OCI-LY7 (cell line): Measurements from ENCODE around the gene FAM107B. TPM values are rescaled to one million over a fixed set of nuclear protein-coding genes. Genes with fewer than 3 reads are reported as not detected.

ENCODE experiments used
- BruUV-seq: library from RNA; stranded (reverse); fragments of 400-500 nt; replicated peaks from 2 replicates; lab custom pipeline; 2021; lab: Mats Ljungman, UMichigan
- CTCF ChIA-PET: fragments of 300-600 bp; sonication (Branson Sonifier 250); formaldehyde crosslinking; loops from one replicate; lab custom pipeline; 2022; ENCODE audit warnings: antibody characterized with exemption; ENCODE audit not compliant: unreplicated experiment; lab: Charles Lee
- POLR2A ChIA-PET: fragments of 300-600 bp; sonication (Branson Sonifier 250); formaldehyde crosslinking; loops from one replicate; lab custom pipeline; 2022; ENCODE audit warnings: antibody characterized with exemption; lab: Charles Lee
- DNase-seq: peaks from one replicate; pipeline ENCODE4 v3.0.0-alpha.2; 2015; ENCODE audit warnings: low spot score
- H2AFZ ChIP-seq: fragments of 200-600 bp; sonication (generic), shearing (Covaris generic); 2 replicates; pipeline ENCODE4 v1.6.1; 2014; ENCODE audit warnings: mild to moderate bottlenecking, antibody characterized with exemption, low read length, moderate library complexity
- H3K27ac ChIP-seq: fragments of 200-600 bp; sonication (generic); 2 replicates; pipeline ENCODE4 v1.5.1; 2014; ENCODE audit warnings: mixed run types, low read depth, mild to moderate bottlenecking, moderate library complexity, low read length, inconsistent platforms; ENCODE audit not compliant: poor library complexity, severe bottlenecking
- H3K36me3 ChIP-seq: fragments of 200-600 bp; sonication (generic); 2 replicates; pipeline ENCODE4 v1.6.1; 2014; ENCODE audit warnings: mild to moderate bottlenecking, antibody characterized with exemption, low read length, moderate library complexity, mixed read lengths; ENCODE audit not compliant: insufficient read depth
- H3K4me1 ChIP-seq: fragments of 200-600 bp; sonication (generic); 2 replicates; pipeline ENCODE4 v1.5.1; 2014; ENCODE audit warnings: mild to moderate bottlenecking, low read length; ENCODE audit not compliant: insufficient read depth, poor library complexity, severe bottlenecking
- H3K4me2 ChIP-seq: fragments of 200-600 bp; sonication (generic); 2 replicates; pipeline ENCODE4 v1.6.1; 2014; ENCODE audit warnings: mild to moderate bottlenecking, low read length
- H3K4me3 ChIP-seq: fragments of 200-600 bp; sonication (generic); 2 replicates; pipeline ENCODE4 v1.5.1; 2014; ENCODE audit warnings: mild to moderate bottlenecking, low read depth, low read length; ENCODE audit not compliant: poor library complexity, severe bottlenecking
- H3K79me2 ChIP-seq: fragments of 200-600 bp; sonication (generic); 2 replicates; pipeline ENCODE4 v1.6.1; 2016; ENCODE audit warnings: low read depth, mild to moderate bottlenecking, low read length, moderate library complexity, mixed read lengths; ENCODE audit not compliant: insufficient read depth
- H3K9me2 ChIP-seq: fragments of 200-600 bp; sonication (generic); 2 replicates; pipeline ENCODE4 v1.6.1; 2016; ENCODE audit warnings: mild to moderate bottlenecking, low read length, mixed read lengths; ENCODE audit not compliant: insufficient read depth
- H3K9me3 ChIP-seq: fragments of 200-600 bp; sonication (generic); 2 replicates; pipeline ENCODE4 v1.6.1; 2014; ENCODE audit warnings: mild to moderate bottlenecking, mixed run types, low read length, mixed read lengths
- H4K20me1 ChIP-seq: fragments of 200-600 bp; sonication (generic); 2 replicates; pipeline ENCODE4 v1.6.1; 2014; ENCODE audit warnings: mild to moderate bottlenecking, antibody characterized with exemption, low read length, moderate library complexity, mixed read lengths; ENCODE audit not compliant: insufficient read depth
- CTCF ChIP-seq: fragments of 200-600 bp; sonication (generic); conservative IDR thresholded peaks from 2 replicates; pipeline ENCODE4 v1.5.1; 2014; ENCODE audit warnings: mild to moderate bottlenecking, antibody characterized with exemption, low read length, moderate library complexity, mixed read lengths
- EZH2phosphoT487 ChIP-seq: fragments of 200-600 bp; sonication (generic); IDR thresholded peaks from 2 replicates; pipeline ENCODE4 v1.6.1; 2018; ENCODE audit warnings: low read depth, borderline replicate concordance, mild to moderate bottlenecking, mixed run types, antibody characterized with exemption, low read length, moderate library complexity, mixed read lengths
- intact Hi-C: fragments of 100-400 bp; cut with micrococcal nuclease; formaldehyde crosslinking; loops from one replicate; pipeline ENCODE4 v1.10.0; 2022; ENCODE audit not compliant: unreplicated experiment
- total RNA-seq, 2 experiments: library from RNA; depleted of rRNA in 1 of 2; stranded (reverse); fragments of >200 nt in 1 of 2; shearing (Covaris generic) in 1 of 2; gene quantifications; 2 replicates each; pipeline ENCODE4 v1.2.3, GENCODE V29; 2014 to 2022

FAM107B gene
- total RNA-seq, 2 experiments from 2014 or later: 114 to 398 TPM

- H3K4me2 ChIP-seq: peak overlapping the region; percentile 20; the same call in 1 of the 2 replicates
- no peaks in the 10 kb centered on the region for H3K9me3 ChIP-seq
- intact Hi-C loops: loop anchor here (5.0 kb wide), 1 partner anchor 93 kb away; no protein-coding TSS in a partner anchor
- H3K36me3 ChIP-seq: peaks cover 92% of the 10 kb centered on the region
- peaks cover 64% of the 10 kb centered on the region for H3K4me1 ChIP-seq
- no TSS peak for BruUV-seq
- no peak for DNase-seq
- H3K27ac ChIP-seq: no peak overlapping the region
- TF ChIP-seq EZH2phosphoT487 (no peak), CTCF (no peak)
- CTCF ChIA-PET: no interaction called here
- no peak overlapping the region for H2AFZ ChIP-seq
- no peaks in the 10 kb centered on the region for H3K9me2 ChIP-seq
- H3K4me3 ChIP-seq: no peak overlapping the region
- H4K20me1 ChIP-seq: peaks cover 13% of the 10 kb centered on the region; the same call in 1 of the 2 replicates
- H3K79me2 ChIP-seq: peaks cover 100% of the 10 kb centered on the region
- POLR2A ChIA-PET: interaction anchor here (0.9 to 1.5 kb wide), 3 partner anchors 8 to 12 kb away, joined by 3 to 5 read pairs (median 4); no protein-coding TSS in a partner anchor
Measured at GRCh38 chr10:14554491-14555205, 220.0 kb downstream of the FAM107B start.

GRCh38 chr10:14554091-14554490, 220.6 kb downstream of the FAM107B start:
- TF ChIP-seq EZH2phosphoT487 (no peak), CTCF (no peak)
- Histone ChIP-seq H3K4me1 (peaks cover 58% of the 10 kb centered on the region), H3K36me3 (peaks cover 96% of the 10 kb centered on the region), H2AFZ (no peak overlapping the region), H3K9me2 (no peaks in the 10 kb centered on the region), H3K9me3 (no peaks in the 10 kb centered on the region), H3K79me2 (peaks cover 100% of the 10 kb centered on the region), H3K4me2 (no peak overlapping the region), H3K4me3 (no peak overlapping the region), H4K20me1 (peaks cover 13% of the 10 kb centered on the region; the same call in 1 of the 2 replicates), H3K27ac (peak overlapping the region; percentile 12)
- intact Hi-C loops: no loop called here
- POLR2A ChIA-PET: interaction anchor here (1.2 to 1.5 kb wide), 3 partner anchors 8 to 14 kb away, joined by 3 to 5 read pairs (median 5); no protein-coding TSS in a partner anchor
- no peak for DNase-seq
- CTCF ChIA-PET: no interaction called here
- BruUV-seq: no TSS peak

- no TSS peak for BruUV-seq
- no peak overlapping the region for H3K4me3 ChIP-seq
- ChIA-PET CTCF (no interaction called here), POLR2A (interaction anchor here (0.7 to 1.7 kb wide), 5 partner anchors 10 to 317 kb away, joined by 3 to 5 read pairs (median 5); no protein-coding TSS in a partner anchor)
- H3K79me2 ChIP-seq: peaks cover 95% of the 10 kb centered on the region
- no peak for TF ChIP-seq EZH2phosphoT487
- no peak for TF ChIP-seq CTCF
- H3K4me1 ChIP-seq: peaks cover 53% of the 10 kb centered on the region
- no peak for DNase-seq
- H3K4me2 ChIP-seq: no peak overlapping the region
- intact Hi-C loops: no loop called here
- H3K9me2 ChIP-seq: no peaks in the 10 kb centered on the region
- peaks cover 13% of the 10 kb centered on the region; the same call in 1 of the 2 replicates for H4K20me1 ChIP-seq
- peak overlapping the region; percentile 12 for H3K27ac ChIP-seq
- H3K36me3 ChIP-seq: peaks cover 96% of the 10 kb centered on the region
- H3K9me3 ChIP-seq: no peaks in the 10 kb centered on the region
- no peak overlapping the region for H2AFZ ChIP-seq
Measured at GRCh38 chr10:14553448-14553847, 221.2 kb downstream of the FAM107B start.
